GM13977 (cell line): Measurements from ENCODE around the gene CXCL17.

ENCODE experiments used
- DNase-seq: peaks from one replicate; pipeline ENCODE4 v3.0.0; 2012; ENCODE audit warnings: low spot score
- CTCF ChIP-seq: IDR thresholded peaks from 2 replicates; pipeline ENCODE4 v1.5.1; 2012; ENCODE audit warnings: mild to moderate bottlenecking, control low read depth; ENCODE audit not compliant: insufficient read depth; ENCODE audit errors: extremely low read depth, missing control alignments
- in situ Hi-C: fragments of 300-500 bp; cut with MboI; formaldehyde crosslinking; loops from one replicate; pipeline ENCODE4 v1.12.0; 2022; ENCODE audit warnings: low sequenced_read_pairs, low pct_unique_long_range_greater_than_20kb, mixed read lengths, inconsistent platforms; ENCODE audit not compliant: unreplicated experiment

The CXCL17 gene

GRCh38 chr19:42396381-42397262, 46.1 kb downstream of the CXCL17 start:
- no peak for TF ChIP-seq CTCF
- in situ Hi-C loops = no loop called here
- peak; percentile 100 for DNase-seq

- no peak for TF ChIP-seq CTCF
- DNase-seq = no peak
- in situ Hi-C loops = no loop called here
Observed at GRCh38 chr19:42394751-42395150, 48.0 kb downstream of the CXCL17 start.

GRCh38 chr19:42392165-42392564, 50.6 kb downstream of the CXCL17 start:
- in situ Hi-C loops = no loop called here
- no peak for DNase-seq
- TF ChIP-seq CTCF = no peak

- no peak for TF ChIP-seq CTCF
- in situ Hi-C loops = no loop called here
- no peak for DNase-seq
Observed at GRCh38 chr19:42389899-42390298, 52.8 kb downstream of the CXCL17 start, which contains the start of gene CNFN. TSS of gene CNFN (minus strand) at chr19:42390297. CDS start at chr19:42389037, 1,260 bp downstream.

GRCh38 chr19:42388851-42389489, 53.8 kb downstream of the CXCL17 start:
- DNase-seq = no peak
- no peak for TF ChIP-seq CTCF
- in situ Hi-C loops = no loop called here

- DNase-seq = peak; percentile 83
- peak; percentile 33 for TF ChIP-seq CTCF
- in situ Hi-C loops = no loop called here
Observed at GRCh38 chr19:42386974-42387707, 55.6 kb downstream of the CXCL17 start.
